Neural progenitor cell (in vitro differentiated cells): ENCODE measurements around the gene CD96.

ENCODE experiments used
- EZH2 ChIP-seq: fragments of 200-600 bp; sonication (generic); IDR thresholded peaks from 2 replicates; pipeline ENCODE4 v1.6.1; 2017; ENCODE audit warnings: antibody characterized with exemption, mild to moderate bottlenecking, moderate library complexity
- TF ChIP-seq, protein P1 (sequence below): fragments of 200-600 bp; sonication (generic); IDR thresholded peaks from 2 replicates; pipeline ENCODE4 v1.5.1; 2017; ENCODE audit warnings: antibody characterized with exemption, mild to moderate bottlenecking

DNA sequence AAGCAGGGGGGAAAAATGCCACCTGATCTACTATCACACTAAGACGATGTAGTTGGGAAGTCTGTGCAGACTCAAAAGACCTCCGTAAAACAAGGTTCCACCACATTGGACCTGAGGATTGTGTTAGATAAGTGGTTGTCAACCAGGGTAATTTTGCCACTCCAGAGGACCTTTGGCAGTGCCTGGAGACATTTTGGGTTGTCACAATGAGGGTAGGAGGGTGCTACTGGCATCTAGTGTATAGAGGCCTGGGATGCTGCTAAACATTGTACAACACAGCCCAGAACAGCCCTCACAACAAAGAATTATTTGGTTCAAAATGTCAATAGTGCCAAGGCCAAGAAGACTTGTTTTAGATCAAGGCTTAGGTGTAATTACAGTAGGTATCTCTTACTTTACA, 67.7 kb downstream of the CD96 start:
- no peak for TF ChIP-seq EZH2
- TF ChIP-seq, protein P1, sequence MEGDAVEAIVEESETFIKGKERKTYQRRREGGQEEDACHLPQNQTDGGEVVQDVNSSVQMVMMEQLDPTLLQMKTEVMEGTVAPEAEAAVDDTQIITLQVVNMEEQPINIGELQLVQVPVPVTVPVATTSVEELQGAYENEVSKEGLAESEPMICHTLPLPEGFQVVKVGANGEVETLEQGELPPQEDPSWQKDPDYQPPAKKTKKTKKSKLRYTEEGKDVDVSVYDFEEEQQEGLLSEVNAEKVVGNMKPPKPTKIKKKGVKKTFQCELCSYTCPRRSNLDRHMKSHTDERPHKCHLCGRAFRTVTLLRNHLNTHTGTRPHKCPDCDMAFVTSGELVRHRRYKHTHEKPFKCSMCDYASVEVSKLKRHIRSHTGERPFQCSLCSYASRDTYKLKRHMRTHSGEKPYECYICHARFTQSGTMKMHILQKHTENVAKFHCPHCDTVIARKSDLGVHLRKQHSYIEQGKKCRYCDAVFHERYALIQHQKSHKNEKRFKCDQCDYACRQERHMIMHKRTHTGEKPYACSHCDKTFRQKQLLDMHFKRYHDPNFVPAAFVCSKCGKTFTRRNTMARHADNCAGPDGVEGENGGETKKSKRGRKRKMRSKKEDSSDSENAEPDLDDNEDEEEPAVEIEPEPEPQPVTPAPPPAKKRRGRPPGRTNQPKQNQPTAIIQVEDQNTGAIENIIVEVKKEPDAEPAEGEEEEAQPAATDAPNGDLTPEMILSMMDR, result no peak
